C1 segment of cervical spinal cord (tissue), 14 donors: Measurements from ENCODE around the gene FAM107B.
A peak's percentile ranks its signal among the peaks of the same experiment; 100 is the strongest.
"Not testable (repeated sequence)": the region's sequence is repeated elsewhere in the genome, so short reads cannot be mapped to it uniquely, and the experiment has no call there.

Source experiments
- DNase-seq, 14 donors: peaks; one replicate each; lab custom pipeline; 2025; lab: John Stamatoyannopoulos, UW

The FAM107B gene

DNA sequence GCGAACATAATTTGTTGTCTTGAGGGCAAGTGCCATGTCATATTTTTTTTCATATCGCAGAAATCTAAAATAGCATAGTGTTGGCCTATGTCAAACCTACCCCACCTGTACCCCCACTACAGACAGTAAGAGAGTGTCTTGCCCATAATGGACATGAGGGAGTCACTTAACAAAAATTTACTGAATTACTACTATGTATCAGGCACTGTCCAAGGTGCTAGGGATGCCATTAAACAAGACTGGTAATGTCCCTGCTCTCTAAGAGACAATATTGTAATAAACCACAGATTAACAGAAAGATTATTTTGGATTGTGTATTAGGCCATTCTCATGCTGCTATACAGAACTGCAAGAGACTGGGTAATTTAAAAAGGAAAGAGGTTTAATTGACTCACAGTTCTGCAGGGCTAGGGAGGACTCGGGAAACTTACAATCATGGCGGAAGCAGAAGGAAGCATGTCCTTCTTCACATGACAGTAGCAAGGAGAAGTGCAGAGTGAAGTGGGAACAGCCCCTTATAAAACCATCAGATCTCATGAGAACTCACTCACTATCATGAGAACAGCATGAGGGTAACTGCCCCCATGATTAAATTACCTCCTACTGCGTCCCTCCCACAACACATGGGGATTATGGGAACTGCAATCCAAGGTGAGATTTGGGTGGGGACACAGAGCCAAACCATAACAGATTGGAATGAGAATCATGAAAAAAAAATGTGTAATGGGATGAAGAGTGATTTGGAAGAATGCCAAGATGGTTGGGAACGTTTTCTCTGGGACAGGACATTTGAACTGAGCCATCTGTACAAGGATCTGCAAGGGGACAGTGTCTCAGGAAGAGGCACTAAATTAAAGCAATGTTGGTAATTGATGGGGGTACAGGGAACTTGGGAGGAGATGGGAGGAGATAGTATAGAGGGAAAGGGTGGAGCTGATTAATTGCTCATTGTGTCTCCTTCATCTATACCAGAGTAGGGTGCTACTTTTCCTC lies 108.5 kb downstream of the FAM107B start:
- DNase-seq: no peak

DNA sequence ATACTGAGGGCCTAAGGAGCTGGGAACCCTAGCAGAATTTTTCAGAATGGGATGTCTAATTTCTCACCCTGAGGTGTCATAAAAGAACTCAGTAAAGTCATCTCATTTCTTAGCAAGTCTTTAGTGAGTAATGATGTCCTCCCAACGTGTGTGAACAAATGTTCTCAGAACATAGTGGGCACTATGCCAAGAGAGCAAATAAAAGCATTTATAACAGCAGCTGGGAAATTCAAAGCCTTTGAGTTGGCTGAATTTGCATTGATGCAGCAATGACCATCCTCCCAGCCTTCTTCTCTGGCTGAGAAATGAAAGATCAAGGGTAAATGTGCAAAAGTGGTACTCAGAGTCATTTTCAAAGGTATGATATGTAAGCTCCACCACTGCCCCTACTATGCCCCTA lies 109.4 kb downstream of the FAM107B start:
- DNase-seq: no peak

DNA sequence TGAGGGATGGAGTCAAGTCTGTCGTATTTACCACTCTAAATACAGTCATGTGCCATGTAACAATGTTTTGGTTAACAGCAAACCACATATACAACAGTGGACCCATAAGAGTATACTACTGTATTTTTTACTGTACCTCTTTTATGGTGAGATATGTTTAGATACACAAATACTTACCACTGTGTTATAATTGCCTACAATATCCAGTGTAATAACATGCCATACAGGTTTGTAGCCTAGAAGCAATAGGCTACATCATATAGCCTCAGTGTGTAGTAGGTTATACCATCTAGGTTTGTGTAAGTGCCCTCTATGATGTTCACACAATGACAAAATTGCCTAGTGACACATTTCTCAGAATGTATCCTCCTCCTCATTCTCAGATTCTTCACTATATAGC lies 110.4 kb downstream of the FAM107B start:
- DNase-seq: no peak

DNA sequence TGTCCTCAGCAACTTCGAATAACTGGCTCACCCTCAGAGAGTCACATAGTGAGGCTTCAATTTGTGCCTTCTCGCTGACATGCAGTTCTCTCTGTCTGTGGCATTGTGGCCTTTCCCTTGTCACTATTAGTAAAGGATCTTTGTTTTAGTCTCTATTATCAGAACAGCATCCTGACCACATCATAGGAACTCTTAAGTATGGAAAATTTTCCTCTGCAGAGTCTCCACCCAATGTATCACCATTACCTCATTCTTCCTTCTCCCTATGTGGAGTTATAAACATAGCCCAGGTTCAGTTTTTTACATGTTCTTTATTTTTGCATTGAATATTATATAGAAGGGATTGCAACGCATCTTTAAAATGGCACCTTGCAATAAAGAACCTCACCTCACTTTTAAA lies 112.9 kb downstream of the FAM107B start:
- no peak for DNase-seq

DNA sequence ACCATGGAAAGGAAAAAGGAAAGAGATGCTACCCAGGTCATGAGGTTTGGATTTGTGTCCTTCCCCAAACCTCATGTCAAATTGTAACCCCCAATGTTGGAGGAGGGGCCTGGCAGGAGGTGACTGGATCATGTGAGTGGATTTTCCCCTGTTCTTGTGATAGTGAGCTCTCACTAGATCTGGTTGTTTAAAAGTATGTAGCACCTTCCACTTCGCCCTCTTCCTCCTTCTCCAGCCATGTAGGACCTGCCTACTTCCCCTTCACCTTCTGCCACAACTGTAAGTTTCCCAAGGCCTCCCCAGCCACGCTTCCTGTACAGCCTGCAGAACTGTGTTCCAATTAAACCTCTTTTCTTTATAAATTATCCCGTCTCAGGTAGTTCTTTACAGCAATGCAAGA lies 113.9 kb downstream of the FAM107B start:
- no peak for DNase-seq

DNA sequence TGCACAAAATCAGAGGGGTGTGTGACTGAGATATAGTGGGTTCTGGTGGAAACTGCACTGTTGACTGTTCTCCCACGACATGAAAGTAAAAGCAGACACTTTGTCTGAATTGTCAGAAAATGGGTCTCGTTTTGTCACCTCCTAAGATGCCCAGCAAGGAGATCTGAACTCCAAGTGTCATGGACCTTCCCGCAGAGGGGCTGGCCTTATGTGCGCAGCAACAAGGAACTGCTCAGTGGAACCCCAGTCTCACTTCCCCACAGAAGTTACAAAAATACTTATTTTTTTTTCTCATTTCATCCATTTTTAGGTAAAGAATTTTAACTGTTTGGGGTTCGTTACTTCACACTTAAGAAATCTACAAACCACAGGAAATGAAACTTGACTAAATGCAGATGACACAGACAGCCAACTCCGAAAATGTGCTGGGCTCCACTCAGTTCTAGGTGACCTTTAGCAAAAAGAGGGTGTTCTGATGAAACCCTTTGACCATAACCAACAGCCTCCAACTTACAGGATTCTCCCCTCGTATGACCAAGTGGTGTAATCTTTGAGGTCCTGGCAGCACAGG lies 115.0 kb downstream of the FAM107B start:
- DNase-seq: peak in 2 of 14 donors; percentile 5 to 8

DNA sequence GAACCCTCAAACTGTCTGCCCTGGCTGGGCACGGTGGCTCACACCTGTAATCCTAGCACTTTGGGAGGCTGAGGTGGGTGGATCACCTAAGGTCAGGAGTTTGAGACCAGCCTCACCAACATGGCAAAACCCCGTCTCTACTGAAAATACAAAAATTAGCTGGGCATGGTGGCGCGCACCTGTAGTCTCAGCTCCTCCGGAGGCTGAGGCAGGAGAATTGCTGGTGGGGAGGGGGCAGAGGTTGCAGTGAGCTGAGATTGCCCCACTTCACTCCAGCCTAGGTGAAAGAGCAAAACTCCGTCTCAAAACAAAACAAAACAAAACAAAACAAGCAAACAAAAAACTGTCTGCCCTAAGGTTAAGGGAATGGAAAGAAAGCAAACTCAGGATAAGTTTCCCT lies 115.6 kb downstream of the FAM107B start:
- not testable (repeated sequence) for DNase-seq

DNA sequence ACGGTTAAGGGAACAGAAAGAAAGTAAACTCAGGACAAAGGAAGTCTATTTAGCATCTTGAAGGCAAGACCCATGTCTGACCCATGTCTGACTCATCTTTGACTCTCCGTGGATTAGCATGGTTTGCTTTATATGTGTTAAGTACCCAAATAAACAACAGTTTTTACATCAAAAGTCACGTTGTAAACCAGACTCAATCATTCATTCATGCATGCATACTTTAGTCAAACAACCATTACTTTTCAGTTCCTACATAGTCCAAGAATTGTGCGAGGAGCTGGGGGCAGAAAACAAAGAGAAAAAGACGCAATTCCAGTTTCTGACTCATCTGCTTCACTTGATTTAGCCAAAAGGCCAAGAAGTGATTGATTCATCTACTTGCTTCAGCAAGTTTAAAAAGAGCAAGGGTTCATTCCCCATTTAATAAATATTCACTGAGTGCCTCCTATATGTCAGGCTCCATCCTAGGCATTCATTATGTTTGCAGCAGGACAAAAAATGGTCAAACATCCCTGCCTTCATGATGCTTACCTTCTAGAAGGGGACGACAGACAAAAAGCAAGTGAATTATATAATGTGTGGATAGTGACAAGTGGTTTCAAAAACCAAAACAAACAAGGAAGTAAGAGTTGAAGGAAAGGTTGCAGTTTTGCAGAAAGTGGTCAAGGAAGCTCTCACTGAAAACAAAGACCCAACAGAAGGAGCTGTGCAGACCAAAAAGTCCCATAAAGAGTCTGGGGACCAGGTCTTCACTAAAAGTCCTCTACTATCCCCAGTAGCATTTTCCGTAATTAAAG lies 116.2 kb downstream of the FAM107B start:
- no peak for DNase-seq

DNA sequence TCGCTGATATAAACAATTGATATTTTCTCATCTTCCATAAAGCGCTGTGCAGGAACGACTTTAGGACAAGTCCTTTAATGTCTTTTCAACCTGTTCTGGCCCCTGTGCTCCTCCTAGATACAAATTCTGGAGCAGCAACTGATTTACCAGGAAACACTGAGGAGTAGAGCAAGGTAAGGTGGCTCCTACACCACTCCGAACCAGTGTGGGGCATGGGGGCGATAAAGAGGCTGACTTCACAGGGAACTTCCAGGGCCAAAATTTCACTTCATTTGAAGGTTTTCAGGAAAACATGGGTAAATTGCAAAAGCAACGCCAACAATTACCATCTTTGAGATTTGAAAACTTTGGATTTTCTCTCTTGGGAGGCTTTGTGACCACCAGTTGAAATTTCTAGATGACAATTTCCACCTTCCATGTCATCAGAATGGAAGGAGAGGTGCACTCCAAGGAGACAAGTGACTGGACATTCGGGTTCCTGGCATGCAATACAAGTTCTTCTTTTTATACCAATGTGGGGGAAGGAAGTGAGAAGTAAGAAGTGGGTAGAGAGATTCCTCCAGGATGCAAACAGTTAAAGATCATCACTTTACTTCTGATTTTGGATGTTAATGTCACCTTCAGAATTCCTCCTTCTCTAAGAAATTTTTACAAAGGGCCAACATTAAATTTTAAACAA lies 118.5 kb downstream of the FAM107B start:
- DNase-seq: no peak

DNA sequence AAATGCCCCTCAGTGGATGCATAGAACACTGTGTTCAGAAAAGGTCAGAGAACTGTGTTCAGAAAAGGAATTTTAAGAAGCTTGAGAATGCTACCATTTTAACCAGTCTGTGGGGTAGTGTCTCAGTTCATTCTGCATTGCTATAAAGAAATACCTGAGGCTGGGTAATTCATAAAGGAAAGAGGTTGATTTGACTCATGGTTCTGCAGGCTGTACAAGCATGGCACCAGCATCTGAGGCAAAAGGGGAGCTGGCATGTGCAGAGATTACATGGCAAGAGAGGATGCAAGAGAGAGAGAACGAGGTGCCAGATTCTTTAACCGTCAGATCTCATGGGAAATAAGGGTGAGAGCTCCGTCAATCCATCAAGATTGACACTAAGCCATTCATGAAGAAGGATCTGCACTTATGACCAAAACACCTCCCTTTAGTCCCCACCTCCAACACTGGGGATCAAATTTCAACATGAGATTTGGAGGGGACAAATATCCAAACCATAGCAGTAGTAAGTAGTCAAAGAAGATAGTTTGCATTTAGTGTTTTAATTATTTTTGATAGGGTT lies 119.8 kb downstream of the FAM107B start:
- DNase-seq: no peak

DNA sequence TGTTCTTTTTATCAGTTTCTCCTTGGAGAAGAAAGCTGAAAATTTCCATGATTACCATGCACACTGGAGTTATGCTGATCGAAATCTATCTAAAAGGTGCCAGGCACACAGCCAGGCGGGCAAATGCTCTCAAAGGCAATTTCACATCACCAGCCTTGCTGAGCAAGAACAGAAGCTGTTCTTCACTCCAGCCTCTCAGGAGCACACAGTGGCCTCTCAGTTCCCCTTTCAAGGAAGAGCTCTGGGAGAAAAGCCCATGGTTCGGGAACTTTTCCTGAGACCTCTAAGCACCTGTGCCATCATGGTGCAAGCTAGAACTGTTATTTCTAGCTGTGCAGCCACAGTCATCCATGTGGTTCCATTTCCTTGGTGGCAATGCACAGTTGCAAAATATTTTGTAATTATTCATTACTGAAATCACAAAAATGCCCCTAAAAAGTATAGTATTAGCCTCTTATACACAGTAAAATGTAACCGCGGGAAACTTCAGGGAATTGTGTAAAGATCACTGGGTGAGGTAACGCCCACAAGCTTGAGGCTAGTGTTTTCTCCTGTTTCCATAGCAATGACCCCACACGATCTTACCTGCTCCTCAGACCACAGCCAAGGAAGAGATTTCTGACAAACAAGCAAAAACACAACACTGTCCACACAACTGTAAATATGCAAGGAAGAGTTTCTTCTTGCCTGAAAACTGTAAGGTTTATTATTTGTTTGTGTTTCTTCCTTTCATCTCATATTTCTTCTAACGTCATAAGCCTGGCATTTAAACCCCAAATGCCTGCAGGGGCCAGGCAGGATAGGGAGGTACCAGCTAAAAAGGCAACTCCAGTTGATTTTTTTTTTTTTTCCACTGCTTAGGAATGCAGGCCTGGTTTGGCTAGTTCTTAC lies 121.2 kb downstream of the FAM107B start:
- peak in 5 of 14 donors; percentile 2 to 14 (median 5) for DNase-seq

DNA sequence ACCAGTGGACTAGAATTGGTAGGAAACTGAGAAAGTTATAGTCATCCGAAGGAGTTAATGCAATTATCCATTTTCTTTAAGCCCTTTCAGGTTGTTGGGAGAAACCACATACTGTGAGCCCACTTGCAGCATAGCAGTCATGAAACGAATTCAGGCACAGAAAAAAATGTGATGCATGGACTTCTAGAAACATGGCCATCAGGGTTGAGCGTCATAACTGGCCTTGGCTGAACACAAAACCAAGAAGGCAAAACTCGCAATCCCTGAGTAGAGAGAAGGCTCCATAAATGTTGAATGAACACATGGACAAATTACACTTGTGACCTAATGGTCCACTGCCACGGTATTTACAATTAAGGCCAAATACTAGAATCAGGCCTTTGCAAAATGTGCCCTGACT lies 121.9 kb downstream of the FAM107B start:
- DNase-seq: no peak

DNA sequence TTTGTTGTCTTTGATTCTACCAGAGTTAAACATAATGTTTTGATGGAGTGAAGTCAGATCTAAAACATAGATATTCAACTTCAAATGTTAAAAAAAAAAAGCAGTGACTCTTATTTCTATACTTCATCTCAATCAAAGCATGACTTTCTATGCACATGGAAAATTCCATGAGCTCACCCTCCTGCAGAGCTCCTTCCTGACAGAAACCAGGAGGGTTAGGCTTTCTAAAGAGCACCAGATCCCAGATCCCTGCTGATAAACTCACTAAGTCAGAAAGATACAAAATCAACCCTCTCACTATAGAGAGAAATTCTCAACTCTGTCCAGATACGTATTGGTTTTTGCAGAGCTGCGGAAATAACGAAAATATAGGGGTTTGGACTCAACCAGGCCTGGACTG lies 122.6 kb downstream of the FAM107B start:
- no peak for DNase-seq

DNA sequence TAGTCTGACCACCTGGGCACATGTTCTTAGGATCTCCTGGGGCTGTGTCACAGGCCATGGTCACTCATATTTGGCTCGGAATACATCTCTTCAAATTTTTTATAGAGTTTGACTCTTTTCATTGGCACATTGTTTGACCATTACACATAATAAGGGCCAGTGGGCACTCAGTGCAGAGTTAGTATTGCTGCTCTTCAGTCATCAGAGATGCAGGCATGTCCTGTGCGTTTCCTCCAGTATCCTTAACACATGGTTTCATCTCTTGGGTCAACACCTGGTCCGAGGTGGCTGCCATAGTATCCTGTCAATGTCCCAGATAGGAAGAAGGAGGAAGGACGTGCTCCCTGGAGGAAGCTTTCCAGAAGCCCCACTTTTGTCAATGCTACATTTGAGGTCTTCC lies 125.0 kb downstream of the FAM107B start:
- DNase-seq: no peak

DNA sequence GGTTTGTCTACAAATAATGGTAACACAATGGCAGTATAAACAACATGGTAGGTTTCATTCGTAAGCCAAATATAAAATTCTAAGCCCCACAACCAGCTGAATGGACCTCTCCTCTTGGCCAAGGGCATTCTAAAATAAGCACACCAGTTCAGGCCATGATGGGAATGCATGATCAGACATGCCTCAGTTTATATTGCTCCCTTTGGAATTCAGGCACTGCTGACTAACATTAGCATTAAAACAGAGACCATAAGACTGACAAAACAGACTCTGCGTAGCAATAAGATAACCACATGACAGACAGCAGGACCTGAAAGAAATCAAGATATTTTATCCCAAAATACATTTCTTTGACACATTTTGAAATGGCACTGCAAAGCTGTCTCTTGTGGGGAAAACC lies 125.8 kb downstream of the FAM107B start:
- DNase-seq: no peak

DNA sequence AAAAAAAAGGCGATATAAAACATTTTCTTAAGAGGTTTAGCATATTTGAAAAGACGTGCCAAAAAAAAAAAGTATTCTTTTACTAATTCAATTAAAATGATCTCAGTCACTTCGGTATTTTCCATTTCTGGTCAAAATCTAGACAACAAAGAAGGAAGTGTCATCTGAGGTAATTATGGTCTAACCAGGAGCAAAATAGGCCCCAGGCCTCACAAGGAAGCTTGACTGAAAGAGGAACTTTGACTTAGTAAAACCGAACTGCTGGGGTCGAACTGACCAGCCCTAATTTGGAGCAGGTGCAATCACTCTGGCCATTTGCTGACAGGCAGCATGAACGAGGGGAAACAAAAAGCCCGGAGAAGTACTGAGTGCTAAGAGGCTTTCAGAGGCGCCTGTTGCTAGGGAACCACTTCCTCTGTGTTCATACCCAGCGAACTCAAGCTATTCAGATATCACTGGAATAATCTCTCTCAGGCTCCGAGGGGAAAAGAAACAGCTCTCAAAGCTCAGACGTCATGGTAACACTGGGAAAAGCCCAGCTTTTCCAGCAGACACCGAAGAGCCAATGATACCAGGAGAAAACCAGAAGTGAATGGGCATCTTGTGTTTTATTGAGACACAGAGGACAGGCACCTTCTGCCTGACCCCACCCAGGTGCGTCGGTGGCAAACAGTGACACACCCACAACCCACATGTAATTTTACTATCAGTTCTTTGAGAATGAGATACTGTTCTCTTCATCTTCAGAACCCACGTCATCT lies 126.5 kb downstream of the FAM107B start:
- peak in 12 of 14 donors; percentile 8 to 69 (median 45) for DNase-seq

DNA sequence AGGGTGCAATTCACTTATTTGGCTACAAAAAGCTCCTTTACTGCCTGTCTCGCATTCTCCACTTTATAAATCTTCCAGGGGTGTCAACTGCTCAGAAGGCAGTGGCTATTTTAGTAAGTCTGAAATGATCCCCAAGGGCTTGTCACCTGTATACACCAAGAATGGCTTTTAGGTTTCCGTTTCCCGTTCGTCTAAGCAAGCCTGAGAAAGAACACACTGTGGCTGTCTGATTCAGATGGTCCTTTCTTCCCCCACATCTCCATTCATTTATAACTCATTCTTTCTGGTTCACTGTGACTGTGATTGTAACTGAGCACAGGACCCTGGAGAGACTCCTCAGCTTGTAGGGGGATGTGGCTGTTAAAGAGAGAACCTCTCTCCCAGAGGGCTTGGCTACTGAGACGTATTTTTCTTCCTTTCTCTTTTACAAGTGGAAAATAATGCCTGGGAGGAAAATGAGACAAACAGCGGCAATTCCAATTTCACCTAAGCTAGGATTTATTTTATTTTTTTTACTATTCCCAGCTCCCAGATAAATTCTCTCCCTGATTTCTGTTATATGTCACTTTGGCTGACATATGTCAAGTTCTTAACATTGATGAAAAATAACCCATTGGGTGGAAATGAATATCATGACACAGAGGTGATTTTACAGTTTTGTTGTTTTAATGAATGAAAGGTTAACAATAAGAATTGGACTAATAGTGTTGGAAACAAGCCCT lies 129.3 kb downstream of the FAM107B start:
- DNase-seq: no peak

DNA sequence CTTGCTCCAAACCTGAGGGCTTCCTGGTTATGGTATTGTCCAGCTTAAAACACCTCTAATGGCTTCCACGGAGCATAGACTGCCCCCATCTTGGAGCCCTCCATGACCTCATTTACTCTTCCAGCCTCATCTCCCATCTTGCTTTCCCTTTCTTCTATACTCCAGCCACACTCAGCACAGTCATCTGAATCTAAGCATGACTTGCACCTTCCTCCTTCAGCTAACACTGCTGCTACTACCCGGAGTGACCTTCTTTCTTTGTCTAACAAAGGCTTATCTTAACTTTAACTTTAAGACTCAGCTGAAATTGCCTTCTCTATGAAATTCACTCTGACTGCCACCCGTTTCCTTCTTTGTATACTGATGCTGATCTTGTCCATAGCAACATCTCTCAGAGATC lies 135.1 kb downstream of the FAM107B start:
- DNase-seq: no peak
